Renal cortex interstitium (tissue), 3 donors: ENCODE measurements around the gene DLX6. TPM values are rescaled to one million over a fixed set of nuclear protein-coding genes. Genes with fewer than 3 reads are reported as not detected.

Experiments
- polyA plus RNA-seq, 3 donors: library from polyadenylated mRNA; unstranded; fragments of 120-200 nt; gene quantifications; one replicate each; pipeline ENCODE4 v1.2.1, GENCODE V29; 2013; ENCODE audit not compliant: insufficient read length in 3 of 3

Gene DLX6
- polyA plus RNA-seq, 3 donors, result not detected

Other genes with a start within 250 kb of the DLX6 start
- gene DLX5, start 19.3 kb downstream of the DLX6 start, polyA plus RNA-seq, result under 1 TPM; 0.18 to 0.36 (median 0.19) TPM
- gene SDHAF3, start 112.1 kb downstream of the DLX6 start, polyA plus RNA-seq, result 10 to 100 TPM; 40.8 to 46.2 (median 43.6) TPM